ENCODE data around the gene GBX1. TPM values are rescaled to one million over a fixed set of nuclear protein-coding genes. Genes with fewer than 3 reads are reported as not detected.

GBX1 gene
- total RNA-seq, 1 experiment from 2014 or later: not detected

DNA sequence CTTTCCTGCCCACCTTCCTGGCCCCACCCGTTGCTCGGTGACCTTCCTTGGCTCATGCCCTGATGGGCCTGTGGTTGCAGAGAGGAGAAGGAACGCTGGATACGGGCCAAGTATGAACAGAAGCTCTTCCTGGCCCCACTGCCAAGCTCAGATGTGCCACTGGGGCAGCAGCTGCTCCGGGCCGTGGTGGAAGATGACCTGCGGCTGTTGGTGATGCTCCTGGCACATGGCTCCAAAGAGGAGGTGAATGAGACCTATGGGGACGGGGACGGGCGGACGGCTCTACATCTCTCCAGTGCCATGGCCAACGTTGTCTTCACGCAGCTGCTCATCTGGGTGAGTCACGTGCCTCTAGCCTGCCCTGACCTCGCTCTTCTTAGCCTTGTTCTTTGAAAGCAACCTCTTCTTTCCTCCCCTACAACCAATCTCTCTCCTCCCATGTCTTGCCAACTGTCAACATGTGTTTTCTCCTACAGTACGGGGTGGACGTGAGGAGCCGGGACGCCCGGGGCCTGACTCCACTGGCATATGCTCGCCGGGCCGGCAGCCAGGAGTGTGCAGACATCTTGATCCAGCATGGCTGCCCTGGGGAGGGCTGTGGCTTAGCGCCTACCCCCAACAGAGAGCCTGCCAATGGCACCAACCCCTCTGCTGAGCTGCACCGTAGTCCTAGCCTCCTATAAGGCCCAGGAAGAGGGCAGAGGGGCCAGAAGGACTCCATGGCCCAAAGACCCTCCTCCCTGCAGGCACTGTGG, 24.1 kb downstream of the GBX1 start:
- DNase-seq (ENCODE audit: low spot score): no peak
- ChIA-PET CTCF (interaction anchor here (1.1 to 3.2 kb wide), 6 partner anchors 20 to 101 kb away, joined by 3 to 11 read pairs (median 5); partner anchors contain the start of genes ABCF2 and GBX1), POLR2A (no interaction called here)
- Mint-ChIP-seq H3K27ac (no peak overlapping the region; the same call in 1 of the 2 replicates), H3K27me3 (ENCODE audit: low read depth) (no peaks in the 10 kb centered on the region), H3K4me1 (peaks cover 20% of the 10 kb centered on the region), H3K36me3 (peaks cover 27% of the 10 kb centered on the region), H3K4me3 (no peak overlapping the region), H3K9me3 (no peaks in the 10 kb centered on the region)
- no peak for ATAC-seq
- no peak for TF ChIP-seq NR1H2 (CRISPR knock-in tag; IDR thresholded peaks at IDR 0.05)
- TF ChIP-seq, protein P1, sequence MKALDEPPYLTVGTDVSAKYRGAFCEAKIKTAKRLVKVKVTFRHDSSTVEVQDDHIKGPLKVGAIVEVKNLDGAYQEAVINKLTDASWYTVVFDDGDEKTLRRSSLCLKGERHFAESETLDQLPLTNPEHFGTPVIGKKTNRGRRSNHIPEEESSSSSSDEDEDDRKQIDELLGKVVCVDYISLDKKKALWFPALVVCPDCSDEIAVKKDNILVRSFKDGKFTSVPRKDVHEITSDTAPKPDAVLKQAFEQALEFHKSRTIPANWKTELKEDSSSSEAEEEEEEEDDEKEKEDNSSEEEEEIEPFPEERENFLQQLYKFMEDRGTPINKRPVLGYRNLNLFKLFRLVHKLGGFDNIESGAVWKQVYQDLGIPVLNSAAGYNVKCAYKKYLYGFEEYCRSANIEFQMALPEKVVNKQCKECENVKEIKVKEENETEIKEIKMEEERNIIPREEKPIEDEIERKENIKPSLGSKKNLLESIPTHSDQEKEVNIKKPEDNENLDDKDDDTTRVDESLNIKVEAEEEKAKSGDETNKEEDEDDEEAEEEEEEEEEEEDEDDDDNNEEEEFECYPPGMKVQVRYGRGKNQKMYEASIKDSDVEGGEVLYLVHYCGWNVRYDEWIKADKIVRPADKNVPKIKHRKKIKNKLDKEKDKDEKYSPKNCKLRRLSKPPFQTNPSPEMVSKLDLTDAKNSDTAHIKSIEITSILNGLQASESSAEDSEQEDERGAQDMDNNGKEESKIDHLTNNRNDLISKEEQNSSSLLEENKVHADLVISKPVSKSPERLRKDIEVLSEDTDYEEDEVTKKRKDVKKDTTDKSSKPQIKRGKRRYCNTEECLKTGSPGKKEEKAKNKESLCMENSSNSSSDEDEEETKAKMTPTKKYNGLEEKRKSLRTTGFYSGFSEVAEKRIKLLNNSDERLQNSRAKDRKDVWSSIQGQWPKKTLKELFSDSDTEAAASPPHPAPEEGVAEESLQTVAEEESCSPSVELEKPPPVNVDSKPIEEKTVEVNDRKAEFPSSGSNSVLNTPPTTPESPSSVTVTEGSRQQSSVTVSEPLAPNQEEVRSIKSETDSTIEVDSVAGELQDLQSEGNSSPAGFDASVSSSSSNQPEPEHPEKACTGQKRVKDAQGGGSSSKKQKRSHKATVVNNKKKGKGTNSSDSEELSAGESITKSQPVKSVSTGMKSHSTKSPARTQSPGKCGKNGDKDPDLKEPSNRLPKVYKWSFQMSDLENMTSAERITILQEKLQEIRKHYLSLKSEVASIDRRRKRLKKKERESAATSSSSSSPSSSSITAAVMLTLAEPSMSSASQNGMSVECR (CRISPR knock-in tag; IDR thresholded peaks at IDR 0.05; ENCODE audit: borderline replicate concordance): no peak
- TF ChIP-seq ZNF138 (CRISPR knock-in tag; conservative IDR thresholded peaks at IDR 0.05): no peak
- no peak for TF ChIP-seq NFE2L1 (CRISPR knock-in tag; IDR thresholded peaks at IDR 0.05)
- TF ChIP-seq, protein P2, sequence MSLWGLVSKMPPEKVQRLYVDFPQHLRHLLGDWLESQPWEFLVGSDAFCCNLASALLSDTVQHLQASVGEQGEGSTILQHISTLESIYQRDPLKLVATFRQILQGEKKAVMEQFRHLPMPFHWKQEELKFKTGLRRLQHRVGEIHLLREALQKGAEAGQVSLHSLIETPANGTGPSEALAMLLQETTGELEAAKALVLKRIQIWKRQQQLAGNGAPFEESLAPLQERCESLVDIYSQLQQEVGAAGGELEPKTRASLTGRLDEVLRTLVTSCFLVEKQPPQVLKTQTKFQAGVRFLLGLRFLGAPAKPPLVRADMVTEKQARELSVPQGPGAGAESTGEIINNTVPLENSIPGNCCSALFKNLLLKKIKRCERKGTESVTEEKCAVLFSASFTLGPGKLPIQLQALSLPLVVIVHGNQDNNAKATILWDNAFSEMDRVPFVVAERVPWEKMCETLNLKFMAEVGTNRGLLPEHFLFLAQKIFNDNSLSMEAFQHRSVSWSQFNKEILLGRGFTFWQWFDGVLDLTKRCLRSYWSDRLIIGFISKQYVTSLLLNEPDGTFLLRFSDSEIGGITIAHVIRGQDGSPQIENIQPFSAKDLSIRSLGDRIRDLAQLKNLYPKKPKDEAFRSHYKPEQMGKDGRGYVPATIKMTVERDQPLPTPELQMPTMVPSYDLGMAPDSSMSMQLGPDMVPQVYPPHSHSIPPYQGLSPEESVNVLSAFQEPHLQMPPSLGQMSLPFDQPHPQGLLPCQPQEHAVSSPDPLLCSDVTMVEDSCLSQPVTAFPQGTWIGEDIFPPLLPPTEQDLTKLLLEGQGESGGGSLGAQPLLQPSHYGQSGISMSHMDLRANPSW (CRISPR knock-in tag; conservative IDR thresholded peaks at IDR 0.05; ENCODE audit: low read depth): no peak
- TF ChIP-seq, protein P3, sequence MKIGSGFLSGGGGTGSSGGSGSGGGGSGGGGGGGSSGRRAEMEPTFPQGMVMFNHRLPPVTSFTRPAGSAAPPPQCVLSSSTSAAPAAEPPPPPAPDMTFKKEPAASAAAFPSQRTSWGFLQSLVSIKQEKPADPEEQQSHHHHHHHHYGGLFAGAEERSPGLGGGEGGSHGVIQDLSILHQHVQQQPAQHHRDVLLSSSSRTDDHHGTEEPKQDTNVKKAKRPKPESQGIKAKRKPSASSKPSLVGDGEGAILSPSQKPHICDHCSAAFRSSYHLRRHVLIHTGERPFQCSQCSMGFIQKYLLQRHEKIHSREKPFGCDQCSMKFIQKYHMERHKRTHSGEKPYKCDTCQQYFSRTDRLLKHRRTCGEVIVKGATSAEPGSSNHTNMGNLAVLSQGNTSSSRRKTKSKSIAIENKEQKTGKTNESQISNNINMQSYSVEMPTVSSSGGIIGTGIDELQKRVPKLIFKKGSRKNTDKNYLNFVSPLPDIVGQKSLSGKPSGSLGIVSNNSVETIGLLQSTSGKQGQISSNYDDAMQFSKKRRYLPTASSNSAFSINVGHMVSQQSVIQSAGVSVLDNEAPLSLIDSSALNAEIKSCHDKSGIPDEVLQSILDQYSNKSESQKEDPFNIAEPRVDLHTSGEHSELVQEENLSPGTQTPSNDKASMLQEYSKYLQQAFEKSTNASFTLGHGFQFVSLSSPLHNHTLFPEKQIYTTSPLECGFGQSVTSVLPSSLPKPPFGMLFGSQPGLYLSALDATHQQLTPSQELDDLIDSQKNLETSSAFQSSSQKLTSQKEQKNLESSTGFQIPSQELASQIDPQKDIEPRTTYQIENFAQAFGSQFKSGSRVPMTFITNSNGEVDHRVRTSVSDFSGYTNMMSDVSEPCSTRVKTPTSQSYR (CRISPR knock-in tag; IDR thresholded peaks at IDR 0.05): no peak
- TF ChIP-seq, protein P4, sequence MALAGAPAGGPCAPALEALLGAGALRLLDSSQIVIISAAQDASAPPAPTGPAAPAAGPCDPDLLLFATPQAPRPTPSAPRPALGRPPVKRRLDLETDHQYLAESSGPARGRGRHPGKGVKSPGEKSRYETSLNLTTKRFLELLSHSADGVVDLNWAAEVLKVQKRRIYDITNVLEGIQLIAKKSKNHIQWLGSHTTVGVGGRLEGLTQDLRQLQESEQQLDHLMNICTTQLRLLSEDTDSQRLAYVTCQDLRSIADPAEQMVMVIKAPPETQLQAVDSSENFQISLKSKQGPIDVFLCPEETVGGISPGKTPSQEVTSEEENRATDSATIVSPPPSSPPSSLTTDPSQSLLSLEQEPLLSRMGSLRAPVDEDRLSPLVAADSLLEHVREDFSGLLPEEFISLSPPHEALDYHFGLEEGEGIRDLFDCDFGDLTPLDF (CRISPR knock-in tag; IDR thresholded peaks at IDR 0.05): no peak
- TF ChIP-seq, protein P5, sequence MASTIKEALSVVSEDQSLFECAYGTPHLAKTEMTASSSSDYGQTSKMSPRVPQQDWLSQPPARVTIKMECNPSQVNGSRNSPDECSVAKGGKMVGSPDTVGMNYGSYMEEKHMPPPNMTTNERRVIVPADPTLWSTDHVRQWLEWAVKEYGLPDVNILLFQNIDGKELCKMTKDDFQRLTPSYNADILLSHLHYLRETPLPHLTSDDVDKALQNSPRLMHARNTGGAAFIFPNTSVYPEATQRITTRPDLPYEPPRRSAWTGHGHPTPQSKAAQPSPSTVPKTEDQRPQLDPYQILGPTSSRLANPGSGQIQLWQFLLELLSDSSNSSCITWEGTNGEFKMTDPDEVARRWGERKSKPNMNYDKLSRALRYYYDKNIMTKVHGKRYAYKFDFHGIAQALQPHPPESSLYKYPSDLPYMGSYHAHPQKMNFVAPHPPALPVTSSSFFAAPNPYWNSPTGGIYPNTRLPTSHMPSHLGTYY (CRISPR knock-in tag; IDR thresholded peaks at IDR 0.05): no peak
- TF ChIP-seq, protein P6, sequence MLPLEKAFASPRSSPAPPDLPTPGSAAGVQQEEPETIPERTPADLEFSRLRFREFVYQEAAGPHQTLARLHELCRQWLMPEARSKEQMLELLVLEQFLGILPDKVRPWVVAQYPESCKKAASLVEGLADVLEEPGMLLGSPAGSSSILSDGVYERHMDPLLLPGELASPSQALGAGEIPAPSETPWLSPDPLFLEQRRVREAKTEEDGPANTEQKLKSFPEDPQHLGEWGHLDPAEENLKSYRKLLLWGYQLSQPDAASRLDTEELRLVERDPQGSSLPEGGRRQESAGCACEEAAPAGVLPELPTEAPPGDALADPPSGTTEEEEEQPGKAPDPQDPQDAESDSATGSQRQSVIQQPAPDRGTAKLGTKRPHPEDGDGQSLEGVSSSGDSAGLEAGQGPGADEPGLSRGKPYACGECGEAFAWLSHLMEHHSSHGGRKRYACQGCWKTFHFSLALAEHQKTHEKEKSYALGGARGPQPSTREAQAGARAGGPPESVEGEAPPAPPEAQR (CRISPR knock-in tag; IDR thresholded peaks at IDR 0.05): no peak
- no peak for TF ChIP-seq TEAD1 (CRISPR knock-in tag; IDR thresholded peaks at IDR 0.05)
- TF ChIP-seq ZBTB21 (CRISPR knock-in tag; IDR thresholded peaks at IDR 0.05; ENCODE audit: borderline replicate concordance): no peak
- TF ChIP-seq, protein P7, sequence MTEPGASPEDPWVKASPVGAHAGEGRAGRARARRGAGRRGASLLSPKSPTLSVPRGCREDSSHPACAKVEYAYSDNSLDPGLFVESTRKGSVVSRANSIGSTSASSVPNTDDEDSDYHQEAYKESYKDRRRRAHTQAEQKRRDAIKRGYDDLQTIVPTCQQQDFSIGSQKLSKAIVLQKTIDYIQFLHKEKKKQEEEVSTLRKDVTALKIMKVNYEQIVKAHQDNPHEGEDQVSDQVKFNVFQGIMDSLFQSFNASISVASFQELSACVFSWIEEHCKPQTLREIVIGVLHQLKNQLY (CRISPR knock-in tag; IDR thresholded peaks at IDR 0.05): no peak
- TF ChIP-seq SMAD4 (CRISPR knock-in tag; IDR thresholded peaks at IDR 0.05): no peak
- no peak for TF ChIP-seq ZNF396 (CRISPR knock-in tag; IDR thresholded peaks at IDR 0.05; ENCODE audit: borderline replicate concordance)
- TF ChIP-seq NFYB (CRISPR knock-in tag; conservative IDR thresholded peaks at IDR 0.05; ENCODE audit: low read depth): no peak
- TF ChIP-seq ZNF317 (CRISPR knock-in tag; IDR thresholded peaks at IDR 0.05; ENCODE audit: borderline replicate concordance, low read depth): no peak
- TF ChIP-seq ETV6 (CRISPR knock-in tag; IDR thresholded peaks at IDR 0.05): no peak
- TF ChIP-seq, protein P8, sequence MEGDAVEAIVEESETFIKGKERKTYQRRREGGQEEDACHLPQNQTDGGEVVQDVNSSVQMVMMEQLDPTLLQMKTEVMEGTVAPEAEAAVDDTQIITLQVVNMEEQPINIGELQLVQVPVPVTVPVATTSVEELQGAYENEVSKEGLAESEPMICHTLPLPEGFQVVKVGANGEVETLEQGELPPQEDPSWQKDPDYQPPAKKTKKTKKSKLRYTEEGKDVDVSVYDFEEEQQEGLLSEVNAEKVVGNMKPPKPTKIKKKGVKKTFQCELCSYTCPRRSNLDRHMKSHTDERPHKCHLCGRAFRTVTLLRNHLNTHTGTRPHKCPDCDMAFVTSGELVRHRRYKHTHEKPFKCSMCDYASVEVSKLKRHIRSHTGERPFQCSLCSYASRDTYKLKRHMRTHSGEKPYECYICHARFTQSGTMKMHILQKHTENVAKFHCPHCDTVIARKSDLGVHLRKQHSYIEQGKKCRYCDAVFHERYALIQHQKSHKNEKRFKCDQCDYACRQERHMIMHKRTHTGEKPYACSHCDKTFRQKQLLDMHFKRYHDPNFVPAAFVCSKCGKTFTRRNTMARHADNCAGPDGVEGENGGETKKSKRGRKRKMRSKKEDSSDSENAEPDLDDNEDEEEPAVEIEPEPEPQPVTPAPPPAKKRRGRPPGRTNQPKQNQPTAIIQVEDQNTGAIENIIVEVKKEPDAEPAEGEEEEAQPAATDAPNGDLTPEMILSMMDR (IDR thresholded peaks at IDR 0.05): no peak
- TF ChIP-seq IRF2 (CRISPR knock-in tag; IDR thresholded peaks at IDR 0.05; ENCODE audit: borderline replicate concordance, low read depth): no peak
